ENCODE measurements around the gene CDK6. TPM values are rescaled to one million over a fixed set of nuclear protein-coding genes. Genes with fewer than 3 reads are reported as not detected.

Gene CDK6
- total RNA-seq, 2 donors from 2014 or later: 28.5 to 36.6 TPM

- no peaks in the 10 kb centered on the region for H3K9me3 Mint-ChIP-seq
- peaks cover 22% of the 10 kb centered on the region for H3K4me1 Mint-ChIP-seq
- no peaks in the 10 kb centered on the region for H3K27me3 Mint-ChIP-seq (ENCODE audit: insufficient read depth)
- H3K36me3 Mint-ChIP-seq (ENCODE audit: low read depth): no peaks in the 10 kb centered on the region
- no peak overlapping the region for H3K27ac Mint-ChIP-seq
- H3K4me3 Mint-ChIP-seq: no peak overlapping the region
- H3K9me3 ChIP-seq (ENCODE audit: control insufficient read depth, low read length): no peaks in the 10 kb centered on the region
- H3K27ac ChIP-seq (ENCODE audit: low read depth, low read length): no peak overlapping the region
- no peak for DNase-seq
- peaks cover 15% of the 10 kb centered on the region for H3K4me1 ChIP-seq (ENCODE audit: control insufficient read depth, insufficient read depth, low read length)
- WGBS, 2 experiments (ENCODE audit: insufficient coverage in 1 of 2, insufficient read length in 1 of 2): 99 to 100% methylated on average over 1 to 2 of the region's 2 CpGs
- H3K36me3 ChIP-seq (ENCODE audit: control insufficient read depth, insufficient read depth, low read length): no peaks in the 10 kb centered on the region
- no peak overlapping the region for H3K9ac ChIP-seq (ENCODE audit: extremely low read depth, low read length, poor library complexity, severe bottlenecking)
- H3K4me3 ChIP-seq (ENCODE audit: low read length): no peak overlapping the region
- H3K27me3 ChIP-seq (ENCODE audit: control insufficient read depth, insufficient read depth, low read length, poor library complexity, severe bottlenecking): no peaks in the 10 kb centered on the region
- no peak for TF ChIP-seq CTCF (conservative IDR thresholded peaks at IDR 0.05)
Observed at GRCh38 chr7:92856436-92856835, 20.1 kb upstream of the CDK6 start.

- Histone ChIP-seq H3K27ac (ENCODE audit: low read depth, low read length) (no peak overlapping the region), H3K36me3 (ENCODE audit: control insufficient read depth, insufficient read depth, low read length) (no peaks in the 10 kb centered on the region), H3K4me1 (ENCODE audit: control insufficient read depth, insufficient read depth, low read length) (peaks cover 15% of the 10 kb centered on the region), H3K4me3 (ENCODE audit: low read length) (peak overlapping the region; percentile 5), H3K27me3 (ENCODE audit: control insufficient read depth, insufficient read depth, low read length, poor library complexity, severe bottlenecking) (no peaks in the 10 kb centered on the region), H3K9me3 (ENCODE audit: control insufficient read depth, low read length) (no peaks in the 10 kb centered on the region), H3K9ac (ENCODE audit: extremely low read depth, low read length, poor library complexity, severe bottlenecking) (no peak overlapping the region)
- Mint-ChIP-seq H3K36me3 (ENCODE audit: low read depth) (no peaks in the 10 kb centered on the region), H3K4me1 (peaks cover 22% of the 10 kb centered on the region), H3K27me3 (ENCODE audit: insufficient read depth) (no peaks in the 10 kb centered on the region), H3K27ac (no peak overlapping the region), H3K4me3 (no peak overlapping the region), H3K9me3 (no peaks in the 10 kb centered on the region)
- WGBS, 2 experiments (ENCODE audit: insufficient coverage in 1 of 2, insufficient read length in 1 of 2): 80 to 81% methylated on average over 4 to 5 of the region's 5 CpGs
- no peak for DNase-seq
- TF ChIP-seq CTCF (conservative IDR thresholded peaks at IDR 0.05): no peak
Observed at GRCh38 chr7:92854501-92855238, 18.3 kb upstream of the CDK6 start.

- Histone ChIP-seq H3K27me3 (ENCODE audit: control insufficient read depth, insufficient read depth, low read length, poor library complexity, severe bottlenecking) (no peaks in the 10 kb centered on the region), H3K9ac (ENCODE audit: extremely low read depth, low read length, poor library complexity, severe bottlenecking) (no peak overlapping the region), H3K4me3 (ENCODE audit: low read length) (no peak overlapping the region), H3K27ac (ENCODE audit: low read depth, low read length) (no peak overlapping the region), H3K4me1 (ENCODE audit: control insufficient read depth, insufficient read depth, low read length) (peaks cover 15% of the 10 kb centered on the region), H3K9me3 (ENCODE audit: control insufficient read depth, low read length) (no peaks in the 10 kb centered on the region), H3K36me3 (ENCODE audit: control insufficient read depth, insufficient read depth, low read length) (no peaks in the 10 kb centered on the region)
- Mint-ChIP-seq H3K27ac (no peak overlapping the region), H3K27me3 (ENCODE audit: insufficient read depth) (no peaks in the 10 kb centered on the region), H3K36me3 (ENCODE audit: low read depth) (no peaks in the 10 kb centered on the region), H3K4me1 (peaks cover 26% of the 10 kb centered on the region), H3K9me3 (no peaks in the 10 kb centered on the region), H3K4me3 (no peak overlapping the region)
- TF ChIP-seq CTCF (conservative IDR thresholded peaks at IDR 0.05): no peak
- 80 to 82% methylated on average over 2 to 3 of the region's 3 CpGs for WGBS, 2 experiments (ENCODE audit: insufficient coverage in 1 of 2, insufficient read length in 1 of 2)
- DNase-seq: no peak
Observed at GRCh38 chr7:92851732-92852131, 15.4 kb upstream of the CDK6 start.
